Astrocyte (in vitro differentiated cells and primary cell): ENCODE data around the gene PKNOX2.

Experiments used
- EZH2 ChIP-seq: IDR thresholded peaks from 2 replicates; pipeline ENCODE4 v1.6.1; 2012; ENCODE audit warnings: mild to moderate bottlenecking, low read length, inconsistent platforms; ENCODE audit not compliant: insufficient read depth
- TF ChIP-seq, protein P1 (sequence below): IDR thresholded peaks from 2 replicates; pipeline ENCODE4 v1.5.1; 2011; ENCODE audit warnings: low read depth, mild to moderate bottlenecking, inconsistent platforms, low read length, moderate library complexity; ENCODE audit not compliant: insufficient read depth

DNA sequence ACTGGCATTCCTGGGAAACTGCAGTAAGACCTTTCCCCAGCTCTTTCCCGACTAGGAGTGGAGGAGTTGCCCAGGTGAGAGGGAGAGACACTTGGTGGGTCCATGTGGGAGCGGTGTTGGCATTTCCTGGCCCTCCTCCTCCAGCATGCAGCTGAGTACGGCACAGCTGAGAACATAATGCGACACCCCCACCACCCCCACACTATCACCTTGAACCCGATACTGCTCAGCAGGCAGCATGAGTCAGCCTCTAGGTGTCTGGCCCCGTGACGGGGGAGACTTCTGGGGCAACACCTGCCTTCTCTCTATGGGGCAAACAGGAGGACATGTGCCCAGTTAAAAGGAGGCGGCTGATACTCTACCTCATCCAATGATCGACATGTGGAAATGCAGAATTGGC is 64.4 kb downstream of the PKNOX2 start:
- TF ChIP-seq, protein P1, sequence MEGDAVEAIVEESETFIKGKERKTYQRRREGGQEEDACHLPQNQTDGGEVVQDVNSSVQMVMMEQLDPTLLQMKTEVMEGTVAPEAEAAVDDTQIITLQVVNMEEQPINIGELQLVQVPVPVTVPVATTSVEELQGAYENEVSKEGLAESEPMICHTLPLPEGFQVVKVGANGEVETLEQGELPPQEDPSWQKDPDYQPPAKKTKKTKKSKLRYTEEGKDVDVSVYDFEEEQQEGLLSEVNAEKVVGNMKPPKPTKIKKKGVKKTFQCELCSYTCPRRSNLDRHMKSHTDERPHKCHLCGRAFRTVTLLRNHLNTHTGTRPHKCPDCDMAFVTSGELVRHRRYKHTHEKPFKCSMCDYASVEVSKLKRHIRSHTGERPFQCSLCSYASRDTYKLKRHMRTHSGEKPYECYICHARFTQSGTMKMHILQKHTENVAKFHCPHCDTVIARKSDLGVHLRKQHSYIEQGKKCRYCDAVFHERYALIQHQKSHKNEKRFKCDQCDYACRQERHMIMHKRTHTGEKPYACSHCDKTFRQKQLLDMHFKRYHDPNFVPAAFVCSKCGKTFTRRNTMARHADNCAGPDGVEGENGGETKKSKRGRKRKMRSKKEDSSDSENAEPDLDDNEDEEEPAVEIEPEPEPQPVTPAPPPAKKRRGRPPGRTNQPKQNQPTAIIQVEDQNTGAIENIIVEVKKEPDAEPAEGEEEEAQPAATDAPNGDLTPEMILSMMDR, result no peak
- no peak for TF ChIP-seq EZH2
